GM19395 (cell line): ENCODE measurements around the gene ANGPTL4.

Experiments
- ATAC-seq: cut with Tn5 transposase; IDR thresholded peaks from one replicate; pipeline ENCODE4 v1.9.1; 2021; ENCODE audit warnings: mild to moderate bottlenecking, moderate library complexity; ENCODE audit not compliant: unreplicated experiment

The ANGPTL4 gene

GRCh38 chr19:8387688-8388611, 24.0 kb downstream of the ANGPTL4 start:
- ATAC-seq, result no peak

- no peak for ATAC-seq
Observed at GRCh38 chr19:8388612-8388958, 24.6 kb downstream of the ANGPTL4 start.

DNA sequence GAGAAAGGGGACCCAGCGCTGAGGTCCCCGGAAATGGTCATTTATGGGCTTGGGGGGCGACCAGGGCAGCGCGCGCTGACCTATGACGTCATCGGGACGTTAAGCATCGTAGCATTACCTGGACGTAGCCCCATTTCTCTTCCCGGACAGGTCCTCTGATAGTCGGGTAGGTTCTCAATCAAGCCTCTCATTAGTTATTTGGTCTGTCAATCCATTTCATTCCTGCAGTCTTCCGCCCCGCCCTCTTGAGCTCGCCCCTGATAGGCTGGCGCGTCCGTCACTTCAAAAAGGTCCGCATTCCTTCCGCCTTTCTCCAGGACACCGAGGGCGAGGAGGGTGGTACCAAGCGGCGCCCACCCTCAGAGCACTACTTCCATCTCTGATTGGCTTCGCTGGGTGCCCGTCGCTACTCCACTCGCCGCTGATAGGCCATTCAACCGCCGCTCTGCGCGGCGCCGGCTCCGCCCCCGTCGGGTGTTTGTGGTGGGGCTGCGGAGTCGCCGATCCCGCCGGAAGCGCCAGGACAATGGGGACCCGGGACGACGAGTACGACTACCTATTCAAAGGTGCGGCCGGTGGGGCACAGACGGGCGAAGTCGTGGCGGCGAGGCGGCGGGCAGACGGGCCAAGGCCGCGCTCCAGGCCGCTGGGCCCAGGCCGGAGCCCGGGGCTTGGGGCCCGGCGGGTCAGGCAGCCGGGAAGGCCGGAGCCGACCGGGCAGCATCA, 26.1 kb downstream of the ANGPTL4 start, which contains the start of gene RAB11B:
Gene RAB11B, plus strand, starts transcription at position 470 of the 726 bp plus-strand sequence. Its CDS starts 57 bp downstream, at position 527.
- ATAC-seq, result peak; percentile 91

DNA sequence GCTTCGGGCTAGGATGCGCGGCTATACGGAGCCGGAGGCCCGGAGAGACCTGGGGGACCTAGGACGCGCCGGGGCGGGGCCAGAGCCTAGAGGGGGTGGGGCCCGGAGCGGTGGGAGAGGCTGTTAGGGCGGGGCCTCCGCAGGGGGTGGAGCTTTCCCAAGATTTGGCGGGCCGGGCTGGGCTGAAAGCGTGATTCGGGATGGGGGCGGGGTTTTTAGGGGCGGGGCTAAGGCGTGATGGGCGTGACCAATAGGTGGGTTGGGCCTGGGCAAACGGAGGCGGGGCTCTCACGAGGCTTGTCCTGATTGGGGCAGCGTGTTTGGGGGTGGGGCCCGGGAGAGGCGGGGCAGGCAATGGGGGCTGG, 26.6 kb downstream of the ANGPTL4 start:
- ATAC-seq, result peak; percentile 36

DNA sequence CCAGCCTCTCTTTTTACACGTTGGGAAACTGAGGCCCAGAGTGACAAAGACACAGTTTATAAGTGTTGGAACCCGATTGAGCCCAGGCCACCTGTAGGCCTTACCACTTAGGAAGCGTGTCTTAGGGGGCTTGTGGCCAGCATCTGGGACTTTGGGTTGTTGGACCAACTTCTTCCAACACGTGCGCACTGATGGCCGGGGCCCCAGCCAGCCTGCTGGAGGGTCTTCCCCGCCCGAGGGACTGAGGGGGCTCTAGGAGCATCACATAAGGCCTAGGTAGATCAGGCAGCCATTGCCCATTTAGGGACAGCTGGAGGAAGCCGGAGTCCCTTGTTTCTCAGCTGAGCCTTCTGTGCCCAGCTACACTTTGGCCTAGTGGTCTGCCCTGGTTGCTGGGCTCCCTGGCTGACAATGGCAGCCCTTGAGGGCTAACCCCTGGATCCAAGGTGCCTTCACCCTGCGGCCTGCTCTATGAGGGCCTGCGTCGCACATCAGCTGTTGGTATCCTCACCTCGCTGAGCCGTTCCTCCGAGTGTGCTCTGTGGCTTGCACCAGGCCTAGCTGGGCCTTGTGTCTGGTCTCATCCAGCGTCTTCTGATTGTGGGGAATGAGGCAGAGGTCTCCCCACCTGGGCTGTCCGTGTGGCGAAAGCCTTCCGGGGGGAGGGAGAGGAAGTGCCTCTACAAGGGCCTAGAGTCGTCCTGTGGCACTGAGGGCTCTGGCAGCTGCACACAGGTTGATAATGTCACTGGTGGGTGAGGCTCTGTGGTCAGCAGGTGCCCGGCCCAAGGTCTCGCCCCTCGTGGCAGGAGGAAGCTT, 27.5 kb downstream of the ANGPTL4 start:
- ATAC-seq, result no peak

- no peak for ATAC-seq
Observed at GRCh38 chr19:8392017-8392591, 28.1 kb downstream of the ANGPTL4 start.

DNA sequence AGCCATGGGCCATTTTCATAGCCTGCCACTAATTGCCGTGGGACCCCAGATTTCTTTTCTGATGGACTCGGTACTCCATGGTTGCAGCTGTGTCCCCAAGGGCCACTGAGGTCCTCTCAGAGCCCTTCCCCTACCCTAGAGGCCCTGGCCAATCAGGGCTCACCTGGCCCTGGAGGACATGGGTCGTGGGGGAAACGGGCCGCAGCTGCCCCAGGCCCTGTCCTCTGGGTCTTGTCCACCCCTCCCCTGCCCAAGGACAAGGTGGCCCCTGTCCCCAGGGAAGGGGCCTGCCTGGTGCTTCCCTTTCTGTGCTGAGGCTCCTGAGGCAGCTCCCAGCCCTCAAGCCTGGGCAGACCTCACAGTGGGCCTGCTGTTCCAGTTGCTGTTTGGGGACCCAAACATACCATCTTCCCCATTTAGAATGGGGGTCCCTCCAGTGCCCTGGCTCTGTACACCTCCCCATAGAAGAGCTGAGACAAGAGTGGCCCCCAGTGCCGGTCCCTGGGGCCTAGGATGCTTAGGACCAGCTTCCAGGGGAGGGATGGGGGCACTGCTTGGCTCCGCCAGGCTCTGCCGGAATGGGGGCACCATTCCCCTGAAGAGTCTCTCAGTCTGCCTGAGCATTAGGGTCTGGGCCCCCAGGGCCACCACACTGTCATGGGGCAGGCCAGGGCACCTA, 29.4 kb downstream of the ANGPTL4 start:
- no peak for ATAC-seq

DNA sequence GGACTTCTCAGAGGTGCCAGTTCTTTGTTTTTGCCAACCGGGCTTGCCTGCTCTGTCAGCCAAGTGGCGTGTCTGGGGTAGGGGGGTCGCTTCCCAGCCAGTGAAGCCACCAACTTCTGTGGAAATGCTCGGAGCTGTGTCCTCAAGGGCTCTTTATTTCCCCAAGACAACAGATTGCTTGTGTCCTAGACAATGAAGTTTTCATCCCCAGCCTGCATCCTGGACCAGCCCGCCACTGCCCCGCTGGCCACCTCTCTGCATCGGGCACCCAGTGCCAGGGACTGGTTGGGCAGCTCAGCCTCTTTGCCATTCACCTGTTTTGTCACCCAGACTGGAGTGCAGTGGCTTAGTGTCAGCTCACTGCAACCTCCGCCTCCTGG, 29.9 kb downstream of the ANGPTL4 start:
- no peak for ATAC-seq

GRCh38 chr19:8395621-8396082, 31.7 kb downstream of the ANGPTL4 start:
- ATAC-seq, result no peak

DNA sequence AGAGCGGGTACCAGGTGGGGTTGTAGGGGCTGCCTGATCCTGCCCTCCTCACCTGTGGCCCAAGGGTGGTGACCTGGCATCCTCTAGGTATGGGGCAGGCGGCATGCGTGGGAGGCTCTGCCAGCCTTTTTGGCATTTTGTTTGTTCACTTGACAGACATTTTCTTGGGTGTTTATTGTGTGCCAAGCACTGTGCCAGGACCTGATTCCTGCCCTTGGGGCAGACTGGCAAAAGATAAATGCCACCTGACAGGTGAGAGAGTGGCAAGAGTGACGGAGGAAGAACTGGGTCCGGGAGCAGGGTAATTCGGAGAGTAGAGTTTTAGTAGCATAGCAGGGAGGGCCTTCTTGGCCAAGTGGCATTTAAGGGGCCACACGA, 32.2 kb downstream of the ANGPTL4 start:
- ATAC-seq, result no peak

GRCh38 chr19:8396563-8397203, 32.7 kb downstream of the ANGPTL4 start:
- no peak for ATAC-seq

- no peak for ATAC-seq
Observed at GRCh38 chr19:8397271-8397670, 33.3 kb downstream of the ANGPTL4 start.

DNA sequence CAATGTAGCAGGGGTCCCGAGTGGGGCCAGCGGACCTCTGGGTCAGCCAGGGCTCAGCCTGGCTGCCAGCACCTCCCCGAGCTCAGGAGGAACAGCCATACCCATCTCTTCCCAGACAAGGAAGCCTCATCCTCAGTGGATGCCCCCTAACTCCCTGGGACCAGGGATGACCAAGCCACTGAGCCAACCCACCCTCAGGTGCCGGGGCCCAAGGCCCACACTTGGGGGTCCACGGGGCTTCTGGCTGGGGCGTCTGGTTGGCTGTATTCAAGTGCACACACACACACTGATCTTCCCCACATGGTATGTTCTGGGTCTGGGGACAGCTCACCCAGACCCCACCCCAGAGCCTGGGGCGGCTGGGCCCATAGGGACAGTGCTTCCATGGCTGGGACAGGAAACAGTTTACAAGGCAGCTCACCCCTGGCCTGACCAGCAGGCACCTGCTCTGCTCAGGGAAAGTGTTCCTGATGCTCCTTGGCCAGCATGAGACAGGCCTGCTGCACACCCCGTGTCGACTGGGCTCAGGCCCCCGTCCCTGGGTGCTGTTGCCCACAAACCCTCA, 33.9 kb downstream of the ANGPTL4 start:
- no peak for ATAC-seq

DNA sequence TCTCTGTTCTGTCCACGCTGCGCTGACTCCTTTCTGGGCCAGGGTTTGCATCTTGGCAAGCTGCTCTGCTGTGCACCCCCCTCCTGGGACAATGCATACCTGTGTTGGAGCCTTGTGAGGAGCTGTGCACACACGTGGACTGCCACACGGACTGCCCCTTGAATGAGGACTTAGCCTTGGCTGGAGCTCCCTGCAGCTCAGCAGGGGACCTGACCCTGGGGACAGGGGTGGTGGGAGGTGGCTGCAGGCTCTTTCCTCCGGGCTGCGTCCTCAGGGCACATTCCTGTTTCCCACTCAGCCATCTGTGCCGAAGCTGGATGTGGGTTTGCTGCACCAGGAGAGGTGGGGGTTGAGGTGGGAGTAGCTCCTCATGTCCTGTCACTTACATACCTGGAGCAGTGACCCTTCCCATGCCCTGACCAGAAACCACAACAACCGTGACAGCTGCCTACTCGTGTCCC, 34.4 kb downstream of the ANGPTL4 start:
- no peak for ATAC-seq

DNA sequence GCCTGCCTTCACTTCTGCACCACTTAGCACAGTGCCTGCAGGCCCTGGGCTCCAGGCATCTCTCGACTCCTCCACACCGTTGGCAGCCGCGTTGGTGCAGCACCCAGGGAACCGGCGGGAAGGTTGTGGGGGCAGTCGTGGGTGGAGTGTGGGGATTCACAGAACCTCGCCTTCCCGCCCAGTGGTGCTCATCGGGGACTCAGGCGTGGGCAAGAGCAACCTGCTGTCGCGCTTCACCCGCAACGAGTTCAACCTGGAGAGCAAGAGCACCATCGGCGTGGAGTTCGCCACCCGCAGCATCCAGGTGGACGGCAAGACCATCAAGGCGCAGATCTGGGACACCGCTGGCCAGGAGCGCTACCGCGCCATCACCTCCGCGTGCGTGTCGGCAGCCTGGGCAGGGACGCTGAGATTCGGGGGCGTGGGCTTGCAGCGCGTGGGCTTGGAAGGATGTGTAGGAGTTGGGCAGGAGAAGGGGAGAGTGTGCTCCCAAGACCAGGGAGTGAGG, 35.8 kb downstream of the ANGPTL4 start:
- no peak for ATAC-seq

DNA sequence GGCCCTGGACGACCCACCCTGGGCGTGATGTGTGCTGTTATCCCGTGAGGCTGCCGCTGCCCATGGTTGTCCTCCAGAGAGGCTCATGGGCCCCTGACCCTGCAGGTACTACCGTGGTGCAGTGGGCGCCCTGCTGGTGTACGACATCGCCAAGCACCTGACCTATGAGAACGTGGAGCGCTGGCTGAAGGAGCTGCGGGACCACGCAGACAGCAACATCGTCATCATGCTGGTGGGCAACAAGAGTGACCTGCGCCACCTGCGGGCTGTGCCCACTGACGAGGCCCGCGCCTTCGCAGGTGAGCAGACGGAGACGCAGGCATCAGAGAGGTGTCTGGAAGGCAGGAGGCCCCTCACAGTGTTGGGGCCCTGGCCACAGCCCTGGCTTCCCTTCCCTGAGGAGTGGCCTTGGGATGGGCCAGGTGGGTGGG, 38.0 kb downstream of the ANGPTL4 start:
- ATAC-seq, result no peak

DNA sequence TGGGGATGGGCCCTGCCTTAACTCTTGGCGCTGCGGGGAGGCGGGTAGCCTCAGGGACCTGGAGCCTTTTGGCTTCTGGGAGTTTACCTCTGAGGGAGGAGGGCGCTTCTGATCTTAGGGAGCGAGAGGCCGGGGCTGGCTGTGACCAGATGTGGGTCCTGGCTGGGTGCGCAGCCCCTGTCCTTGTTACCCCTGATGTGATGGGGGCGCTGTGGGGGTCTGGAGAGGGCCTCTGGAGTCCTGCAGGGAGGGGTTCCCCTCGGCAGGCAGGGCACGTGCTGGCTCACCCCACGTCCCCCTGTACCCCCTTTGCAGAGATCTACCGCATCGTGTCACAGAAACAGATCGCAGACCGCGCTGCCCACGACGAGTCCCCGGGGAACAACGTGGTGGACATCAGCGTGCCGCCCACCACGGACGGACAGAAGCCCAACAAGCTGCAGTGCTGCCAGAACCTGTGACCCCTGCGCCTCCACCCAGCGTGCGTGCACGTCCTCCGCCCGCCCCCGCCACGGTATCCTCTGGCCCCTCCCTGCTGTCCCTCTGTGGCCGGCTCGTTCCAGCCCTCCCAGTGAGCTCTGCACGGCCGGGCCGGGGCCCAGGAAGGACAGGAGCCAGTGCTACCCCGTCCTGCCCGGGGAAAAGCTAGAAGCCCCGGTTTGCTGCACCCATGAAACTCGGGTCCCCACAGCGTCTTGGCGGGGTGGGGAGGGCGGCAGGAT, 39.3 kb downstream of the ANGPTL4 start:
- ATAC-seq, result no peak

- no peak for ATAC-seq
Observed at GRCh38 chr19:8403820-8404109, 39.8 kb downstream of the ANGPTL4 start.
